HCT116 (cell line): ENCODE measurements around the gene GAP43. TPM values are rescaled to one million over a fixed set of nuclear protein-coding genes. Genes with fewer than 3 reads are reported as not detected.

ENCODE experiments used
- ATAC-seq: fragments of 200-7000 bp; cut with Tn5 transposase; 2 replicates; pipeline ENCODE4 v1.9.1; 2020; ENCODE audit warnings: mild to moderate bottlenecking, moderate library complexity
- BruUV-seq: library from RNA; stranded (reverse); fragments of 400-500 nt; replicated peaks from 2 replicates; lab custom pipeline; 2021; lab: Mats Ljungman, UMichigan
- CTCF ChIA-PET: fragments of 300-600 bp; sonication (Branson Sonifier 250); formaldehyde crosslinking; loops from one replicate; lab custom pipeline; 2021; ENCODE audit warnings: antibody characterized with exemption; lab: Charles Lee
- POLR2A ChIA-PET: fragments of 300-600, 350-600 bp; sonication (Branson Sonifier 250); formaldehyde crosslinking; loops from one replicate; lab custom pipeline; 2021; ENCODE audit warnings: antibody characterized with exemption; lab: Charles Lee
- RAD21 ChIA-PET, 2 experiments: fragments of 300-600 bp; sonication (Branson Sonifier 250); formaldehyde crosslinking; loops; one replicate each; lab custom pipeline; 2023; ENCODE audit warnings: low total read pairs in 2 of 2; ENCODE audit not compliant: uncharacterized antibody in 2 of 2, unreplicated experiment in 2 of 2, low non-redundant PET in 1 of 2; lab: Charles Lee
- DNase-seq: peaks from one replicate; pipeline ENCODE4 v3.0.0-alpha.2; 2010; ENCODE audit warnings: low read depth, low spot score
- H2AFZ ChIP-seq: fragments of 200-600 bp; shearing (Covaris generic), sonication (generic); 2 replicates; pipeline ENCODE4 v1.6.1; 2017; ENCODE audit warnings: low read depth, mixed run types, mixed read lengths, antibody characterized with exemption, low read length; ENCODE audit not compliant: poor library complexity, severe bottlenecking
- H3K27ac ChIP-seq: 2 replicates; pipeline ENCODE4 v1.5.1; 2012; ENCODE audit warnings: low read depth, low read length
- H3K27me3 ChIP-seq: fragments of 200-600 bp; sonication (generic); 2 replicates; pipeline ENCODE4 v1.6.1; 2016; ENCODE audit warnings: mixed run types, low read length, mixed read lengths; ENCODE audit not compliant: insufficient read depth
- H3K36me3 ChIP-seq, 2 experiments: fragments of 200-500 bp in 1 of 2; fragments of 200-600 bp in 1 of 2; sonication (Bioruptor generic) in 1 of 2; sonication (generic) in 1 of 2; 2 replicates each; pipeline versions ENCODE4 v1.5.1 to v1.6.1; 2014 to 2016; ENCODE audit warnings: low read length in 2 of 2, inconsistent platforms in 1 of 2, mixed read lengths in 1 of 2, mixed run types in 1 of 2; ENCODE audit not compliant: insufficient read depth in 2 of 2, control insufficient read depth in 1 of 2
- H3K4me1 ChIP-seq, 2 experiments: fragments of 200-600 bp in 1 of 2; sonication (generic) in 1 of 2; 2 replicates each; pipeline versions ENCODE4 v1.5.1 to v1.6.1; 2012 to 2017; ENCODE audit warnings: low read length in 2 of 2, inconsistent platforms in 1 of 2, mild to moderate bottlenecking in 1 of 2, mixed read lengths in 1 of 2, mixed run types in 1 of 2, moderate library complexity in 1 of 2; ENCODE audit not compliant: insufficient read depth in 2 of 2, control insufficient read depth in 1 of 2
- H3K4me2 ChIP-seq: fragments of 200-600 bp; sonication (generic); 2 replicates; pipeline ENCODE4 v1.6.1; 2017; ENCODE audit warnings: mixed run types, low read length, mixed read lengths
- H3K4me3 ChIP-seq, 2 experiments: fragments of 200-600 bp in 1 of 2; sonication (generic) in 1 of 2; replicated peaks in 1 of 2; 2 replicates each; pipeline ENCODE4 v1.5.1; 2011 to 2016; ENCODE audit warnings: low read length in 2 of 2, control low read depth in 1 of 2, low read depth in 1 of 2, mild to moderate bottlenecking in 1 of 2, mixed read lengths in 1 of 2, mixed run types in 1 of 2
- H3K79me2 ChIP-seq: fragments of 200-600 bp; sonication (generic); 2 replicates; pipeline ENCODE4 v1.6.1; 2017; ENCODE audit warnings: mild to moderate bottlenecking, mixed run types, low read length, moderate library complexity, mixed read lengths; ENCODE audit not compliant: insufficient read depth
- H3K9ac ChIP-seq: fragments of 200-600 bp; sonication (generic); 2 replicates; pipeline ENCODE4 v1.6.1; 2016; ENCODE audit warnings: low read length, mixed read lengths
- H3K9me2 ChIP-seq: fragments of 200-600 bp; sonication (generic), shearing (Covaris generic); 2 replicates; pipeline ENCODE4 v1.6.1; 2017; ENCODE audit warnings: mixed run types, mild to moderate bottlenecking, moderate library complexity; ENCODE audit not compliant: insufficient read depth
- H3K9me3 ChIP-seq, 2 experiments: fragments of 200-500 bp in 1 of 2; fragments of 200-600 bp in 1 of 2; sonication (Bioruptor generic) in 1 of 2; sonication (generic) in 1 of 2; 2 replicates each; pipeline ENCODE4 v1.6.1; 2014 to 2017; ENCODE audit warnings: low read length in 2 of 2, mixed read lengths in 2 of 2, inconsistent platforms in 1 of 2, low read depth in 1 of 2, mild to moderate bottlenecking in 1 of 2, mixed run types in 1 of 2, moderate library complexity in 1 of 2; ENCODE audit not compliant: control insufficient read depth in 1 of 2, insufficient read depth in 1 of 2
- H4K20me1 ChIP-seq: fragments of 200-600 bp; sonication (generic), shearing (Covaris generic); 2 replicates; pipeline ENCODE4 v1.6.1; 2017; ENCODE audit warnings: mixed run types, mild to moderate bottlenecking, moderate library complexity; ENCODE audit not compliant: insufficient read depth
- CEBPB ChIP-seq: IDR thresholded peaks from 2 replicates; pipeline ENCODE4 v1.6.1; 2012; ENCODE audit warnings: low read depth
- EGR1 ChIP-seq: IDR thresholded peaks from 2 replicates; pipeline ENCODE4 v1.6.1; 2012; ENCODE audit warnings: low read depth
- EZH2 ChIP-seq: fragments of 200-600 bp; sonication (generic); IDR thresholded peaks from 2 replicates; pipeline ENCODE4 v1.6.1; 2017; ENCODE audit warnings: antibody characterized with exemption, mixed run types
- intact Hi-C: fragments of 100-400 bp; cut with micrococcal nuclease; formaldehyde crosslinking; loops from 2 replicates; pipeline ENCODE4 v1.10.0; 2022
- total RNA-seq: library from RNA; stranded (reverse); gene quantifications from one replicate; pipeline ENCODE4 v1.2.1, GENCODE V29; 2021; ENCODE audit not compliant: unreplicated experiment
- TF ChIP-seq, protein P1 (sequence below), 3 experiments: fragments of 200-600 bp in 1 of 3; sonication (generic) in 1 of 3; IDR thresholded peaks in 2 of 3; conservative IDR thresholded peaks in 1 of 3; 2 replicates each; pipeline ENCODE4 v1.5.1; 2012 to 2017; ENCODE audit warnings: low read depth in 2 of 3, low read length in 2 of 3, antibody characterized with exemption in 1 of 3, borderline replicate concordance in 1 of 3, control low read depth in 1 of 3, mild to moderate bottlenecking in 1 of 3, mixed read lengths in 1 of 3, mixed run types in 1 of 3, moderate library complexity in 1 of 3; ENCODE audit not compliant: insufficient read depth in 1 of 3

Gene GAP43
- total RNA-seq, 1 experiment from 2014 or later = not detected

DNA sequence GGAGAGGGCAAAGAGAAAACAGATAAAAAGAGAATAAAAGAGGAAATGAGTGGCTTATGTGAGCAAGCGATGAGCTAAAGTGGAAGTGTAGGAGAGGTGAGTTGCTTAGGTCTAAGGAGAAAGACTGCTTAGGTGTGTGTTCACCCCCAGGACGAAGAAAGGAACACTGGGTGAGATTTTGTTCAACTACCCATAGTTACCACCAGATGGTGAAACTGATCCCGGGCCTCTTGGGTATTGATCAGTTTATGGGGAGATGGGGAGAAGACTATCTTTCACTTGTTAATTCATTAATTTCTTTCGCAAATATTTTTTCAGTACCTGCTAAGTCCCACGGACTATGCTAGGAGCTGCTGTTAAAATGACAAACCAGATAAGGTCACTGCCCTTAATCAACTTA lies 33.9 kb downstream of the GAP43 start:
- Histone ChIP-seq H3K27me3 (no peaks in the 10 kb centered on the region), H3K27ac (no peak overlapping the region), H3K9me3 (no peaks in the 10 kb centered on the region), H4K20me1 (no peaks in the 10 kb centered on the region), H3K9ac (no peak overlapping the region), H3K4me2 (no peak overlapping the region), H2AFZ (no peak overlapping the region), H3K36me3 (no peaks in the 10 kb centered on the region), H3K4me3 (no peak overlapping the region), H3K4me1 (peaks cover 5 to 15% of the 10 kb centered on the region in 2 experiments; a peak in 2 of 4 replicates), H3K9me2 (no peaks in the 10 kb centered on the region), H3K79me2 (no peaks in the 10 kb centered on the region)
- TF ChIP-seq EZH2 = no peak
- TF ChIP-seq, protein P1, sequence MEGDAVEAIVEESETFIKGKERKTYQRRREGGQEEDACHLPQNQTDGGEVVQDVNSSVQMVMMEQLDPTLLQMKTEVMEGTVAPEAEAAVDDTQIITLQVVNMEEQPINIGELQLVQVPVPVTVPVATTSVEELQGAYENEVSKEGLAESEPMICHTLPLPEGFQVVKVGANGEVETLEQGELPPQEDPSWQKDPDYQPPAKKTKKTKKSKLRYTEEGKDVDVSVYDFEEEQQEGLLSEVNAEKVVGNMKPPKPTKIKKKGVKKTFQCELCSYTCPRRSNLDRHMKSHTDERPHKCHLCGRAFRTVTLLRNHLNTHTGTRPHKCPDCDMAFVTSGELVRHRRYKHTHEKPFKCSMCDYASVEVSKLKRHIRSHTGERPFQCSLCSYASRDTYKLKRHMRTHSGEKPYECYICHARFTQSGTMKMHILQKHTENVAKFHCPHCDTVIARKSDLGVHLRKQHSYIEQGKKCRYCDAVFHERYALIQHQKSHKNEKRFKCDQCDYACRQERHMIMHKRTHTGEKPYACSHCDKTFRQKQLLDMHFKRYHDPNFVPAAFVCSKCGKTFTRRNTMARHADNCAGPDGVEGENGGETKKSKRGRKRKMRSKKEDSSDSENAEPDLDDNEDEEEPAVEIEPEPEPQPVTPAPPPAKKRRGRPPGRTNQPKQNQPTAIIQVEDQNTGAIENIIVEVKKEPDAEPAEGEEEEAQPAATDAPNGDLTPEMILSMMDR (IDR thresholded peaks at IDR 0.05 in 2 of 3, conservative IDR thresholded peaks at IDR 0.05 in 1 of 3; ENCODE audit: borderline replicate concordance in 1 of 3, insufficient read depth in 1 of 3, low read depth in 2 of 3, low read length in 2 of 3) = peak in 2 of 3 experiments; percentile 17 to 18; a peak in 1 of 6 replicates
- intact Hi-C loops = no loop called here
- BruUV-seq = no TSS peak
- ChIA-PET CTCF (no interaction called here), POLR2A (no interaction called here), RAD21 (interaction anchor here in 1 of 2 experiments (0.6 kb wide), 1 partner anchor 1203 kb away, joined by 3 read pairs; no protein-coding TSS in a partner anchor)
- no peak for DNase-seq
- ATAC-seq = 0 out of 2 replicates have a peak, but pooled peaks have one; percentile 38

DNA sequence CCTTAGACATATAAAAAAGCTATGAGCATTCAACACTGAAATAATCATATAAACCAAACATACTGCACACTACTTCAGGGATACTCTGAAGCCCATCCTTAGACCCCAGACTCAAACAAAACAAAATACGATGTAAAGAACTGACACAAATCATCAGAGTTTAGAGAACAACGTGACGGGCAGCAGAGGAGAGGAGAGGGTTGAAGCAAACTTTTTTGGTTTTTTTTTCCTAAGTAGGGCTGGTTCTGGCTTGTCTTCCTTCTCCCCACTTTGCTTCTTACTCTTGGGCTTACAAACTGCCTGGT lies 34.7 kb downstream of the GAP43 start:
- ChIA-PET RAD21 (no interaction called here), POLR2A (no interaction called here)
- TF ChIP-seq CEBPB = no peak
- TF ChIP-seq EGR1 = no peak

More for the DNA sequence above, 34.7 kb downstream of the GAP43 start:
- no TSS peak for BruUV-seq
- no peak overlapping the region for H3K27ac ChIP-seq
- CTCF ChIA-PET = no interaction called here
- peaks cover 5 to 15% of the 10 kb centered on the region in 2 experiments; a peak in 2 of 4 replicates for H3K4me1 ChIP-seq
- no peaks in the 10 kb centered on the region for H3K27me3 ChIP-seq
- peak overlapping the region; percentile 92 for H2AFZ ChIP-seq
- no peaks in the 10 kb centered on the region for H3K79me2 ChIP-seq
- DNase-seq = no peak
- H3K36me3 ChIP-seq = no peaks in the 10 kb centered on the region
- H3K4me2 ChIP-seq = peak overlapping the region; percentile 75
- H3K9me3 ChIP-seq = no peaks in the 10 kb centered on the region
- peak overlapping the region; percentile 47 to 56 for H3K4me3 ChIP-seq
- peak overlapping the region; percentile 54 for H3K9ac ChIP-seq
- no peaks in the 10 kb centered on the region for H3K9me2 ChIP-seq
- intact Hi-C loops = no loop called here
- ATAC-seq = no peak
- no peaks in the 10 kb centered on the region for H4K20me1 ChIP-seq
